Lower lobe of right lung (tissue), 2 donors: ENCODE data around the gene CAPN10. TPM values are rescaled to one million over a fixed set of nuclear protein-coding genes. Genes with fewer than 3 reads are reported as not detected.
A peak's percentile ranks its signal among the peaks of the same experiment; 100 is the strongest.
"Not testable (repeated sequence)": the region's sequence is repeated elsewhere in the genome, so short reads cannot be mapped to it uniquely, and the experiment has no call there.

Experiments used
- ATAC-seq, 2 donors: fragments of 200-7000 bp; cut with Tn5 transposase; one replicate each; pipeline ENCODE4 v1.9.1; 2020 to 2022; ENCODE audit warnings: mild to moderate bottlenecking in 2 of 2, moderate library complexity in 2 of 2
- DNase-seq: peaks from one replicate; pipeline ENCODE4 v3.0.0-alpha.2; 2020
- H3K27ac ChIP-seq: fragments of 200-600 bp; one replicate; pipeline ENCODE4 v1.8.0; 2022
- H3K27me3 ChIP-seq: fragments of 200-600 bp; one replicate; pipeline ENCODE4 v1.8.0; 2022; ENCODE audit warnings: low read depth
- H3K36me3 ChIP-seq: fragments of 200-600 bp; one replicate; pipeline ENCODE4 v1.8.0; 2022; ENCODE audit warnings: mild to moderate bottlenecking
- H3K4me1 ChIP-seq: fragments of 200-600 bp; one replicate; pipeline ENCODE4 v1.8.0; 2022
- H3K4me3 ChIP-seq: fragments of 200-600 bp; one replicate; pipeline ENCODE4 v1.8.0; 2022; ENCODE audit warnings: mild to moderate bottlenecking
- H3K9me3 ChIP-seq: fragments of 200-600 bp; one replicate; pipeline ENCODE4 v1.8.0; 2022
- CTCF ChIP-seq: fragments of 200-600 bp; IDR thresholded peaks from one replicate; pipeline ENCODE4 v1.8.0; 2022; ENCODE audit warnings: antibody characterized with exemption, mild to moderate bottlenecking
- intact Hi-C: fragments of 100-400 bp; cut with DNase I; formaldehyde crosslinking; loops from one replicate; pipeline ENCODE4 v1.11.0; 2022
- total RNA-seq: library from RNA; stranded (reverse); fragmentation: NEBNext Ultra II Directional; extraction: Animal tissue kit (Norgen Biotek cat#: 25700); gene quantifications from one replicate; pipeline ENCODE4 v1.2.1, GENCODE V29; 2021
- donor health status: DM: no; HTN: yes; CAD: no; lungs with severe emphysema.

The CAPN10 gene
- total RNA-seq, 1 donor from 2014 or later, result 37.2 TPM

GRCh38 chr2:240615820-240616547 lies 29.4 kb downstream of the CAPN10 start:
- H3K4me3 ChIP-seq, result no peak overlapping the region
- H3K4me1 ChIP-seq, result peaks cover 28% of the 10 kb centered on the region
- peak; percentile 42 for DNase-seq
- H3K27ac ChIP-seq, result no peak overlapping the region
- intact Hi-C loops, result no loop called here
- no peak for TF ChIP-seq CTCF
- H3K9me3 ChIP-seq, result no peaks in the 10 kb centered on the region
- H3K27me3 ChIP-seq, result no peaks in the 10 kb centered on the region
- ATAC-seq, result no peak
- no peaks in the 10 kb centered on the region for H3K36me3 ChIP-seq

- intact Hi-C loops, H3K4me3 ChIP-seq, H3K9me3 ChIP-seq, ATAC-seq, H3K27me3 ChIP-seq, H3K27ac ChIP-seq, H3K36me3 ChIP-seq, DNase-seq: not testable (repeated sequence)
- H3K4me1 ChIP-seq, result peaks cover 30% of the 10 kb centered on the region
Observed at GRCh38 chr2:240616860-240617666, 30.5 kb downstream of the CAPN10 start.

GRCh38 chr2:240618776-240619175 lies 32.2 kb downstream of the CAPN10 start:
- intact Hi-C loops, result no loop called here
- Histone ChIP-seq H3K36me3 (no peaks in the 10 kb centered on the region), H3K27ac (no peak overlapping the region), H3K4me1 (peaks cover 22% of the 10 kb centered on the region), H3K27me3 (no peaks in the 10 kb centered on the region), H3K4me3 (no peak overlapping the region), H3K9me3 (no peaks in the 10 kb centered on the region)
- DNase-seq, result peak; percentile 51
- ATAC-seq, result peak; percentile 68 to 87
- no peak for TF ChIP-seq CTCF

GRCh38 chr2:240619506-240620148 lies 33.1 kb downstream of the CAPN10 start:
- no peaks in the 10 kb centered on the region for H3K36me3 ChIP-seq
- intact Hi-C loops, result no loop called here
- peak; percentile 57 to 72 for ATAC-seq

GRCh38 chr2:240620149-240620731 lies 33.7 kb downstream of the CAPN10 start:
- peak; percentile 31 for DNase-seq
- no peak for TF ChIP-seq CTCF
- Histone ChIP-seq H3K36me3 (no peaks in the 10 kb centered on the region), H3K27me3 (no peaks in the 10 kb centered on the region), H3K9me3 (no peaks in the 10 kb centered on the region), H3K4me1 (peaks cover 33% of the 10 kb centered on the region), H3K27ac (no peak overlapping the region), H3K4me3 (no peak overlapping the region)
- intact Hi-C loops, result no loop called here
- ATAC-seq, result no peak

More at GRCh38 chr2:240619506-240620148, 33.1 kb downstream of the CAPN10 start:
- Histone ChIP-seq H3K4me3 (no peak overlapping the region), H3K9me3 (no peaks in the 10 kb centered on the region), H3K27me3 (no peaks in the 10 kb centered on the region), H3K27ac (no peak overlapping the region), H3K4me1 (peaks cover 27% of the 10 kb centered on the region)
- no peak for TF ChIP-seq CTCF
- peak; percentile 49 for DNase-seq
